Vagina (tissue), 2 donors: ENCODE results near the gene DICER1.

ENCODE experiments used
- CTCF ChIP-seq, 3 experiments: fragments of 450-650 bp in 2 of 3; fragments of 200-600 bp in 1 of 3; sonication (generic) in 1 of 3; IDR thresholded peaks; one replicate each; pipeline ENCODE4 v1.5.1; 2017 to 2019; ENCODE audit warnings: antibody characterized with exemption in 3 of 3, mild to moderate bottlenecking in 2 of 3, moderate library complexity in 2 of 3
- POLR2AphosphoS5 ChIP-seq, 2 donors: sonication (generic); formaldehyde crosslinking; IDR thresholded peaks; one replicate each; pipeline ENCODE4 v1.9.0; 2017; ENCODE audit warnings: antibody characterized with exemption in 2 of 2, mild to moderate bottlenecking in 2 of 2, low read depth in 1 of 2; ENCODE audit not compliant: insufficient read depth in 1 of 2

DNA sequence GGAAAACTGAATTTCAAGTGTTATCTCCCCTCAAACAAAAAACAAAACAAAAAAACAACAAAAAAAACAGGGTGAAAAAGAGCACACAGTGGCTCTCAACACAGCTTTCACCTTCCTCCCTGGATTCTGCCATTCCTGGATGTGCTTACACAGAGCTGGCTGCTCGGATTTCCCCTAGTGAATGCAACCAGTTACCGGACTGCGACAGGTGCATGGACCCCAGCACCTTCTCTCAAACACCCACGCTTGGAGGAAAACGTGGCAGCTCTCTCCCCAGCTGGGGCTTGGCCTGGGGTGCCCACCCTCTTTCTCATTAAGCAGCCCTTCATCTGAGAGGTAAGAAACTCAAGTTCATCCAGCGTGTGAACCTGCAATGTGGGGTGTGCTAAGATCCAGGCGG, 33.5 kb upstream of the DICER1 start:
- TF ChIP-seq CTCF (IDR thresholded peaks at IDR 0.05) (no peak), POLR2AphosphoS5 (IDR thresholded peaks at IDR 0.05; ENCODE audit: insufficient read depth in 1 of 2, low read depth in 1 of 2) (no peak)
